ENCODE measurements around the gene TBC1D9. TPM values are rescaled to one million over a fixed set of nuclear protein-coding genes. Genes with fewer than 3 reads are reported as not detected.
A peak's percentile ranks its signal among the peaks of the same experiment; 100 is the strongest.

TBC1D9 gene
- total and polyA plus RNA-seq, 2 experiments from 2014 or later, result 4.4 to 14.4 TPM

GRCh38 chr4:140617499-140618248, 138.5 kb downstream of the TBC1D9 start:
- no peak for TF ChIP-seq EZH2 (IDR thresholded peaks at IDR 0.05; ENCODE audit: insufficient read depth, poor library complexity, severe bottlenecking)
- no peak for TF ChIP-seq EZH2phosphoT487 (IDR thresholded peaks at IDR 0.05; ENCODE audit: insufficient read depth, low read depth)
- H3K9me3 ChIP-seq (ENCODE audit: low read depth), result no peaks in the 10 kb centered on the region
- H3K36me3 ChIP-seq (ENCODE audit: low read depth), result no peaks in the 10 kb centered on the region
- no peaks in the 10 kb centered on the region for H4K20me1 ChIP-seq (ENCODE audit: insufficient read depth)
- no peak overlapping the region for H3K4me3 ChIP-seq
- no peak overlapping the region for H3K27ac ChIP-seq
- no peak overlapping the region for H3K9ac ChIP-seq
- WGBS, 2 experiments (ENCODE audit: low coverage in 1 of 2, low lambda C conversion rate in 2 of 2, missing lambda C conversion rate in 2 of 2), result 80 to 82% methylated on average over 7 of the region's 7 CpGs
- H3K27me3 ChIP-seq (replicated peaks; ENCODE audit: insufficient read depth), result no peaks in the 10 kb centered on the region
- H3K79me2 ChIP-seq (ENCODE audit: insufficient read depth), result no peaks in the 10 kb centered on the region
- no peak for DNase-seq
- no peaks in the 10 kb centered on the region for H3K4me1 ChIP-seq (ENCODE audit: insufficient read depth)
- no peaks in the 10 kb centered on the region for H3K9me2 ChIP-seq (ENCODE audit: insufficient read depth)
- no peak overlapping the region for H3K4me2 ChIP-seq (ENCODE audit: unreplicated experiment)
- in situ Hi-C loops (cut with MboI), result loop anchor here (25.0 kb wide), 1 partner anchor 255 kb away; the partner anchor contains the start of gene SCOC
- no peaks in the 10 kb centered on the region for H3F3A ChIP-seq (ENCODE audit: insufficient read depth)
- no peak overlapping the region for H2AFZ ChIP-seq

GRCh38 chr4:140615451-140615850, 140.7 kb downstream of the TBC1D9 start:
- Histone ChIP-seq H3F3A (ENCODE audit: insufficient read depth) (no peaks in the 10 kb centered on the region), H3K79me2 (ENCODE audit: insufficient read depth) (no peaks in the 10 kb centered on the region), H3K27ac (no peak overlapping the region), H4K20me1 (ENCODE audit: insufficient read depth) (no peaks in the 10 kb centered on the region), H3K36me3 (ENCODE audit: low read depth) (no peaks in the 10 kb centered on the region), H3K9ac (no peak overlapping the region), H3K9me3 (ENCODE audit: low read depth) (no peaks in the 10 kb centered on the region), H3K4me3 (no peak overlapping the region), H3K9me2 (ENCODE audit: insufficient read depth) (no peaks in the 10 kb centered on the region), H3K27me3 (replicated peaks; ENCODE audit: insufficient read depth) (no peaks in the 10 kb centered on the region), H2AFZ (no peak overlapping the region), H3K4me2 (ENCODE audit: unreplicated experiment) (no peak overlapping the region), H3K4me1 (ENCODE audit: insufficient read depth) (no peaks in the 10 kb centered on the region)
- in situ Hi-C loops (cut with MboI), result loop anchor here (25.0 kb wide), 1 partner anchor 253 kb away; the partner anchor contains the start of gene SCOC
- no peak for DNase-seq
- WGBS, 2 experiments (ENCODE audit: low coverage in 1 of 2, low lambda C conversion rate in 2 of 2, missing lambda C conversion rate in 2 of 2), result 75 to 97% methylated on average over 1 of the region's 1 CpG
- TF ChIP-seq EZH2phosphoT487 (IDR thresholded peaks at IDR 0.05; ENCODE audit: insufficient read depth, low read depth) (no peak), EZH2 (IDR thresholded peaks at IDR 0.05; ENCODE audit: insufficient read depth, poor library complexity, severe bottlenecking) (no peak)

GRCh38 chr4:140612357-140612756, 143.8 kb downstream of the TBC1D9 start:
- 90 to 96% methylated on average over 1 of the region's 1 CpG for WGBS, 2 experiments (ENCODE audit: low coverage in 1 of 2, low lambda C conversion rate in 2 of 2, missing lambda C conversion rate in 2 of 2)
- Histone ChIP-seq H3K9me3 (ENCODE audit: low read depth) (no peaks in the 10 kb centered on the region), H3K9me2 (ENCODE audit: insufficient read depth) (no peaks in the 10 kb centered on the region), H3K4me1 (ENCODE audit: insufficient read depth) (no peaks in the 10 kb centered on the region), H3K4me3 (no peak overlapping the region), H3K9ac (no peak overlapping the region), H4K20me1 (ENCODE audit: insufficient read depth) (no peaks in the 10 kb centered on the region), H3F3A (ENCODE audit: insufficient read depth) (no peaks in the 10 kb centered on the region), H3K36me3 (ENCODE audit: low read depth) (no peaks in the 10 kb centered on the region), H3K4me2 (ENCODE audit: unreplicated experiment) (no peak overlapping the region), H2AFZ (no peak overlapping the region), H3K27ac (no peak overlapping the region), H3K27me3 (replicated peaks; ENCODE audit: insufficient read depth) (no peaks in the 10 kb centered on the region), H3K79me2 (ENCODE audit: insufficient read depth) (no peaks in the 10 kb centered on the region)
- no peak for DNase-seq
- TF ChIP-seq EZH2 (IDR thresholded peaks at IDR 0.05; ENCODE audit: insufficient read depth, poor library complexity, severe bottlenecking), result no peak
- TF ChIP-seq EZH2phosphoT487 (IDR thresholded peaks at IDR 0.05; ENCODE audit: insufficient read depth, low read depth), result no peak
- in situ Hi-C loops (cut with MboI), result loop anchor here (25.0 kb wide), 1 partner anchor 250 kb away; the partner anchor contains the start of gene SCOC

GRCh38 chr4:140611854-140612253, 144.3 kb downstream of the TBC1D9 start:
- WGBS, 2 experiments (ENCODE audit: low coverage in 1 of 2, low lambda C conversion rate in 2 of 2, missing lambda C conversion rate in 2 of 2), result 71 to 74% methylated on average over 3 of the region's 3 CpGs
- H4K20me1 ChIP-seq (ENCODE audit: insufficient read depth), result no peaks in the 10 kb centered on the region
- no peaks in the 10 kb centered on the region for H3K9me2 ChIP-seq (ENCODE audit: insufficient read depth)
- no peak overlapping the region for H3K4me3 ChIP-seq
- H3K27me3 ChIP-seq (replicated peaks; ENCODE audit: insufficient read depth), result no peaks in the 10 kb centered on the region
- no peaks in the 10 kb centered on the region for H3K79me2 ChIP-seq (ENCODE audit: insufficient read depth)
- no peaks in the 10 kb centered on the region for H3K4me1 ChIP-seq (ENCODE audit: insufficient read depth)
- H2AFZ ChIP-seq, result no peak overlapping the region
- no peaks in the 10 kb centered on the region for H3K9me3 ChIP-seq (ENCODE audit: low read depth)
- no peaks in the 10 kb centered on the region for H3K36me3 ChIP-seq (ENCODE audit: low read depth)
- in situ Hi-C loops (cut with MboI), result loop anchor here (25.0 kb wide), 1 partner anchor 250 kb away; the partner anchor contains the start of gene SCOC
- no peak overlapping the region for H3K27ac ChIP-seq
- TF ChIP-seq EZH2 (IDR thresholded peaks at IDR 0.05; ENCODE audit: insufficient read depth, poor library complexity, severe bottlenecking), result no peak
- TF ChIP-seq EZH2phosphoT487 (IDR thresholded peaks at IDR 0.05; ENCODE audit: insufficient read depth, low read depth), result no peak
- H3K4me2 ChIP-seq (ENCODE audit: unreplicated experiment), result no peak overlapping the region
- H3K9ac ChIP-seq, result no peak overlapping the region
- DNase-seq, result peak; percentile 26
- no peaks in the 10 kb centered on the region for H3F3A ChIP-seq (ENCODE audit: insufficient read depth)

All from GM23248 (cell line).